ENCODE measurements around the gene CFAP69. TPM values are rescaled to one million over a fixed set of nuclear protein-coding genes. Genes with fewer than 3 reads are reported as not detected.

The CFAP69 gene
- total and polyA plus RNA-seq, 10 of the 15 experiments (the other 5 are each of a cell fraction or from before 2014, with no cell fraction given) = 0.11 to 3.1 (median 0.48) TPM; not detected in 1

DNA sequence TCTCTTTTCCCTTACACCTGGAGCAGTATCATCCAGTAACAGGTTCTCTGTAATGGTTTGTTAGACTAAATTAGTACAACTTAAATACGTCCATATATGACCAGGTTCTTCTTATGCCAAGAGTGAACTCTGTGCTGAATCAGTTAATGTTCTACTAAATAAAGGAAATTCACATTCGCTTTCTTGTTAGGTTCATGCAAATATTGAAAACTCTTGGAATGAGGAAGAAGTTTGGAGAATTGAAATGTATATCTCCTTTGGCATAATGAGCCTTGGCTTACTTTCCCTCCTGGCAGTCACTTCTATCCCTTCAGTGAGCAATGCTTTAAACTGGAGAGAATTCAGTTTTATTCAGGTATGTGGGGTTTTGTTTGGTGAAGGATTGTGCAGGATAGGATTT, 15.3 kb upstream of the CFAP69 start:
- intact Hi-C loops (cut with micrococcal nuclease; ENCODE audit: unreplicated experiment) = no loop called here
- no peaks in the 10 kb centered on the region for H3K9me3 ChIP-seq (replicated peaks; ENCODE audit: control insufficient read depth, insufficient read depth, low read length)
- WGBS (ENCODE audit: insufficient coverage, insufficient replicate concordance, low lambda C conversion rate, missing lambda C conversion rate) = 34% methylated on average over 2 of the region's 2 CpGs
- no peak for TF ChIP-seq NBN (IDR thresholded peaks at IDR 0.05)
- TF ChIP-seq POU2F2 (IDR thresholded peaks at IDR 0.05; ENCODE audit: borderline replicate concordance, low read depth, low read length) = no peak
- TF ChIP-seq ESRRA (IDR thresholded peaks at IDR 0.05; ENCODE audit: low read length) = no peak
- TF ChIP-seq, protein P1, sequence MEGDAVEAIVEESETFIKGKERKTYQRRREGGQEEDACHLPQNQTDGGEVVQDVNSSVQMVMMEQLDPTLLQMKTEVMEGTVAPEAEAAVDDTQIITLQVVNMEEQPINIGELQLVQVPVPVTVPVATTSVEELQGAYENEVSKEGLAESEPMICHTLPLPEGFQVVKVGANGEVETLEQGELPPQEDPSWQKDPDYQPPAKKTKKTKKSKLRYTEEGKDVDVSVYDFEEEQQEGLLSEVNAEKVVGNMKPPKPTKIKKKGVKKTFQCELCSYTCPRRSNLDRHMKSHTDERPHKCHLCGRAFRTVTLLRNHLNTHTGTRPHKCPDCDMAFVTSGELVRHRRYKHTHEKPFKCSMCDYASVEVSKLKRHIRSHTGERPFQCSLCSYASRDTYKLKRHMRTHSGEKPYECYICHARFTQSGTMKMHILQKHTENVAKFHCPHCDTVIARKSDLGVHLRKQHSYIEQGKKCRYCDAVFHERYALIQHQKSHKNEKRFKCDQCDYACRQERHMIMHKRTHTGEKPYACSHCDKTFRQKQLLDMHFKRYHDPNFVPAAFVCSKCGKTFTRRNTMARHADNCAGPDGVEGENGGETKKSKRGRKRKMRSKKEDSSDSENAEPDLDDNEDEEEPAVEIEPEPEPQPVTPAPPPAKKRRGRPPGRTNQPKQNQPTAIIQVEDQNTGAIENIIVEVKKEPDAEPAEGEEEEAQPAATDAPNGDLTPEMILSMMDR (IDR thresholded peaks at IDR 0.05 in 2 of 3, conservative IDR thresholded peaks at IDR 0.05 in 1 of 3; ENCODE audit: control insufficient read depth in 2 of 3, extremely low read depth in 1 of 3, insufficient read depth in 1 of 3, low read depth in 3 of 3, low read length in 3 of 3) = no peak
- TF ChIP-seq MTA2 (IDR thresholded peaks at IDR 0.05; ENCODE audit: low read depth) = no peak
- no peak for TF ChIP-seq MYB (IDR thresholded peaks at IDR 0.05; ENCODE audit: borderline replicate concordance, low read depth, low read length)
- TF ChIP-seq, protein P2, sequence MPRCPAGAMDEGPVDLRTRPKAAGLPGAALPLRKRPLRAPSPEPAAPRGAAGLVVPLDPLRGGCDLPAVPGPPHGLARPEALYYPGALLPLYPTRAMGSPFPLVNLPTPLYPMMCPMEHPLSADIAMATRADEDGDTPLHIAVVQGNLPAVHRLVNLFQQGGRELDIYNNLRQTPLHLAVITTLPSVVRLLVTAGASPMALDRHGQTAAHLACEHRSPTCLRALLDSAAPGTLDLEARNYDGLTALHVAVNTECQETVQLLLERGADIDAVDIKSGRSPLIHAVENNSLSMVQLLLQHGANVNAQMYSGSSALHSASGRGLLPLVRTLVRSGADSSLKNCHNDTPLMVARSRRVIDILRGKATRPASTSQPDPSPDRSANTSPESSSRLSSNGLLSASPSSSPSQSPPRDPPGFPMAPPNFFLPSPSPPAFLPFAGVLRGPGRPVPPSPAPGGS (IDR thresholded peaks at IDR 0.05; ENCODE audit: borderline replicate concordance, insufficient read depth, low read depth, low read length, poor library complexity, severe bottlenecking) = no peak
- no peak for TF ChIP-seq FOXK2 (IDR thresholded peaks at IDR 0.05)
- no peak for TF ChIP-seq HDGF (IDR thresholded peaks at IDR 0.05)
- TF ChIP-seq RFX5 (IDR thresholded peaks at IDR 0.05; ENCODE audit: low read depth, low read length) = no peak
- TF ChIP-seq, protein P3, sequence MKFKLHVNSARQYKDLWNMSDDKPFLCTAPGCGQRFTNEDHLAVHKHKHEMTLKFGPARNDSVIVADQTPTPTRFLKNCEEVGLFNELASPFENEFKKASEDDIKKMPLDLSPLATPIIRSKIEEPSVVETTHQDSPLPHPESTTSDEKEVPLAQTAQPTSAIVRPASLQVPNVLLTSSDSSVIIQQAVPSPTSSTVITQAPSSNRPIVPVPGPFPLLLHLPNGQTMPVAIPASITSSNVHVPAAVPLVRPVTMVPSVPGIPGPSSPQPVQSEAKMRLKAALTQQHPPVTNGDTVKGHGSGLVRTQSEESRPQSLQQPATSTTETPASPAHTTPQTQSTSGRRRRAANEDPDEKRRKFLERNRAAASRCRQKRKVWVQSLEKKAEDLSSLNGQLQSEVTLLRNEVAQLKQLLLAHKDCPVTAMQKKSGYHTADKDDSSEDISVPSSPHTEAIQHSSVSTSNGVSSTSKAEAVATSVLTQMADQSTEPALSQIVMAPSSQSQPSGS (IDR thresholded peaks at IDR 0.05; ENCODE audit: low read length) = no peak
- no peak for TF ChIP-seq RUNX3 (IDR thresholded peaks at IDR 0.05; ENCODE audit: low read length)
- no peak for TF ChIP-seq SP1 (IDR thresholded peaks at IDR 0.05; ENCODE audit: low read depth, low read length)
- TF ChIP-seq NFXL1 (IDR thresholded peaks at IDR 0.05; ENCODE audit: borderline replicate concordance) = no peak
- no peak for TF ChIP-seq IKZF1 (conservative IDR thresholded peaks at IDR 0.05)
- no peak for TF ChIP-seq CREB1 (IDR thresholded peaks at IDR 0.05; ENCODE audit: low read depth)
- TF ChIP-seq, protein P4, sequence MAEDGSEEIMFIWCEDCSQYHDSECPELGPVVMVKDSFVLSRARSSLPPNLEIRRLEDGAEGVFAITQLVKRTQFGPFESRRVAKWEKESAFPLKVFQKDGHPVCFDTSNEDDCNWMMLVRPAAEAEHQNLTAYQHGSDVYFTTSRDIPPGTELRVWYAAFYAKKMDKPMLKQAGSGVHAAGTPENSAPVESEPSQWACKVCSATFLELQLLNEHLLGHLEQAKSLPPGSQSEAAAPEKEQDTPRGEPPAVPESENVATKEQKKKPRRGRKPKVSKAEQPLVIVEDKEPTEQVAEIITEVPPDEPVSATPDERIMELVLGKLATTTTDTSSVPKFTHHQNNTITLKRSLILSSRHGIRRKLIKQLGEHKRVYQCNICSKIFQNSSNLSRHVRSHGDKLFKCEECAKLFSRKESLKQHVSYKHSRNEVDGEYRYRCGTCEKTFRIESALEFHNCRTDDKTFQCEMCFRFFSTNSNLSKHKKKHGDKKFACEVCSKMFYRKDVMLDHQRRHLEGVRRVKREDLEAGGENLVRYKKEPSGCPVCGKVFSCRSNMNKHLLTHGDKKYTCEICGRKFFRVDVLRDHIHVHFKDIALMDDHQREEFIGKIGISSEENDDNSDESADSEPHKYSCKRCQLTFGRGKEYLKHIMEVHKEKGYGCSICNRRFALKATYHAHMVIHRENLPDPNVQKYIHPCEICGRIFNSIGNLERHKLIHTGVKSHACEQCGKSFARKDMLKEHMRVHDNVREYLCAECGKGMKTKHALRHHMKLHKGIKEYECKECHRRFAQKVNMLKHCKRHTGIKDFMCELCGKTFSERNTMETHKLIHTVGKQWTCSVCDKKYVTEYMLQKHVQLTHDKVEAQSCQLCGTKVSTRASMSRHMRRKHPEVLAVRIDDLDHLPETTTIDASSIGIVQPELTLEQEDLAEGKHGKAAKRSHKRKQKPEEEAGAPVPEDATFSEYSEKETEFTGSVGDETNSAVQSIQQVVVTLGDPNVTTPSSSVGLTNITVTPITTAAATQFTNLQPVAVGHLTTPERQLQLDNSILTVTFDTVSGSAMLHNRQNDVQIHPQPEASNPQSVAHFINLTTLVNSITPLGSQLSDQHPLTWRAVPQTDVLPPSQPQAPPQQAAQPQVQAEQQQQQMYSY (CRISPR knock-in tag; IDR thresholded peaks at IDR 0.05) = no peak
- ChIA-PET RAD21 (ENCODE audit: unreplicated experiment) (interaction anchor here (1.1 to 1.8 kb wide), 2 partner anchors 9 to 15 kb away, joined by 3 to 5 read pairs; no protein-coding TSS in a partner anchor), SMC1A (ENCODE audit: uncharacterized antibody, unreplicated experiment) (interaction anchor here (0.6 to 12.3 kb wide), 9 partner anchors 8 to 116 kb away, joined by 3 to 116 read pairs (median 6); partner anchors contain the start of genes CFAP69 and STEAP2), POLR2A (interaction anchor here (1.5 kb wide), 1 partner anchor 10 kb away, joined by 4 read pairs; no protein-coding TSS in a partner anchor), CTCF (interaction anchor here (0.8 to 8.3 kb wide), 3 partner anchors 17 to 180 kb away, joined by 3 to 67 read pairs (median 4); partner anchors contain the start of gene STEAP2)
- H3K9ac ChIP-seq (ENCODE audit: control insufficient read depth, insufficient read depth, low read length) = no peak overlapping the region
- no peak overlapping the region for H3K4me3 ChIP-seq
- H3K27me3 ChIP-seq (replicated peaks in 1 of 2; ENCODE audit: control insufficient read depth in 2 of 2, insufficient read depth in 2 of 2, low read length in 1 of 2) = no peaks in the 10 kb centered on the region
- BruUV-seq (replicated peaks) = no TSS peak
- ATAC-seq (no peak), DNase-seq (ENCODE audit: low read depth, low spot score) (no peak), FAIRE-seq (no peak)
- H3K4me1 ChIP-seq (ENCODE audit: control insufficient read depth, insufficient read depth, low read length) = no peaks in the 10 kb centered on the region
- H3K4me2 ChIP-seq (ENCODE audit: control insufficient read depth, insufficient read depth) = no peak overlapping the region
- H4K20me1 ChIP-seq (ENCODE audit: control insufficient read depth, insufficient read depth) = no peaks in the 10 kb centered on the region
- no peak overlapping the region for H2AFZ ChIP-seq (ENCODE audit: control insufficient read depth, low read depth, low read length)
- no peak overlapping the region for H3K27ac ChIP-seq (ENCODE audit: control insufficient read depth, insufficient read depth)
- no peaks in the 10 kb centered on the region for H3K79me2 ChIP-seq (ENCODE audit: control insufficient read depth, insufficient read depth, low read length)
- no peaks in the 10 kb centered on the region for H3K36me3 ChIP-seq (ENCODE audit: control insufficient read depth in 2 of 2, insufficient read depth in 2 of 2, low read length in 1 of 2)
- in situ Hi-C loops (cut with MboI) = no loop called here

Data from GM12878 (cell line).